Hepatocyte (in vitro differentiated cells): ENCODE measurements around the gene ZNF669. TPM values are rescaled to one million over a fixed set of nuclear protein-coding genes. Genes with fewer than 3 reads are reported as not detected.
"Not testable (repeated sequence)": the region's sequence is repeated elsewhere in the genome, so short reads cannot be mapped to it uniquely, and the experiment has no call there.

Source experiments
- DNase-seq: peaks from one replicate; pipeline ENCODE4 v3.0.0-alpha.2; 2016; ENCODE audit warnings: low spot score
- H2AFZ ChIP-seq: fragments of 200-600 bp; sonication (generic); 2 replicates; pipeline ENCODE4 v1.6.0; 2016; ENCODE audit warnings: antibody characterized with exemption, mild to moderate bottlenecking
- H3K27ac ChIP-seq: fragments of 200-600 bp; sonication (generic); 2 replicates; pipeline ENCODE4 v1.5.1; 2016; ENCODE audit warnings: mild to moderate bottlenecking
- H3K27me3 ChIP-seq: fragments of 200-600 bp; sonication (generic); 2 replicates; pipeline ENCODE4 v1.6.1; 2016
- H3K36me3 ChIP-seq: fragments of 200-600 bp; sonication (generic); replicated peaks from 2 replicates; pipeline ENCODE4 v1.5.1; 2016; ENCODE audit warnings: low read depth; ENCODE audit not compliant: insufficient read depth
- H3K4me1 ChIP-seq: fragments of 200-600 bp; sonication (generic); 2 replicates; pipeline ENCODE4 v1.5.1; 2016; ENCODE audit warnings: mild to moderate bottlenecking, moderate library complexity; ENCODE audit not compliant: insufficient read depth
- H3K4me2 ChIP-seq: fragments of 200-600 bp; sonication (generic); 2 replicates; pipeline ENCODE4 v1.6.0; 2016
- H3K4me3 ChIP-seq: fragments of 200-600 bp; sonication (generic); 2 replicates; pipeline ENCODE4 v1.5.1; 2016; ENCODE audit warnings: mild to moderate bottlenecking
- H3K79me2 ChIP-seq: fragments of 200-600 bp; sonication (generic); 2 replicates; pipeline ENCODE4 v1.6.0; 2017; ENCODE audit warnings: mild to moderate bottlenecking
- H3K9me2 ChIP-seq: fragments of 200-600 bp; sonication (generic); replicated peaks from 2 replicates; pipeline ENCODE4 v1.6.0; 2017; ENCODE audit warnings: mild to moderate bottlenecking; ENCODE audit not compliant: insufficient read depth
- H3K9me3 ChIP-seq: fragments of 200-600 bp; sonication (generic); 2 replicates; pipeline ENCODE4 v1.5.1; 2016; ENCODE audit warnings: low read depth, mild to moderate bottlenecking
- H4K20me1 ChIP-seq: fragments of 200-600 bp; sonication (generic); 2 replicates; pipeline ENCODE4 v1.6.0; 2016; ENCODE audit warnings: mild to moderate bottlenecking; ENCODE audit not compliant: insufficient read depth, poor library complexity, severe bottlenecking
- EZH2 ChIP-seq: fragments of 200-600 bp; sonication (generic); IDR thresholded peaks from 2 replicates; pipeline ENCODE4 v1.6.1; 2016; ENCODE audit warnings: antibody characterized with exemption, mild to moderate bottlenecking, borderline replicate concordance
- EZH2phosphoT487 ChIP-seq: fragments of 200-600 bp; sonication (generic); IDR thresholded peaks from one replicate; pipeline ENCODE4 v1.6.1; 2018; ENCODE audit warnings: antibody characterized with exemption, mild to moderate bottlenecking, low read depth, moderate library complexity; ENCODE audit not compliant: unreplicated experiment, severe bottlenecking
- WGBS: methylation state at CpG from one replicate; pipeline ENCODE4 v1.1.6; 2016; ENCODE audit warnings: low lambda C conversion rate; ENCODE audit errors: missing lambda C conversion rate; 5-methylcytosine and 5-hydroxymethylcytosine counted together
- polyA plus RNA-seq: library from polyadenylated mRNA; unstranded; fragments of >200 nt; fragmentation: Nextera tagmentation; extraction: Ambion mirVana; gene quantifications from 2 replicates; pipeline ENCODE4 v1.2.1, GENCODE V29; 2016
- total RNA-seq: library from RNA; depleted of rRNA; stranded (reverse); fragments of >200 nt; gene quantifications from 2 replicates; pipeline ENCODE4 v1.2.3, GENCODE V29; 2014
- TF ChIP-seq, protein P1 (sequence below): fragments of 200-600 bp; sonication (generic); IDR thresholded peaks from 2 replicates; pipeline ENCODE4 v1.5.1; 2016; ENCODE audit warnings: antibody characterized with exemption, mild to moderate bottlenecking; ENCODE audit not compliant: poor library complexity

The ZNF669 gene
- total RNA-seq (10.6 and 11.9 TPM in 2 replicates), polyA plus RNA-seq (6.0 and 6.9 TPM in 2 replicates)

DNA sequence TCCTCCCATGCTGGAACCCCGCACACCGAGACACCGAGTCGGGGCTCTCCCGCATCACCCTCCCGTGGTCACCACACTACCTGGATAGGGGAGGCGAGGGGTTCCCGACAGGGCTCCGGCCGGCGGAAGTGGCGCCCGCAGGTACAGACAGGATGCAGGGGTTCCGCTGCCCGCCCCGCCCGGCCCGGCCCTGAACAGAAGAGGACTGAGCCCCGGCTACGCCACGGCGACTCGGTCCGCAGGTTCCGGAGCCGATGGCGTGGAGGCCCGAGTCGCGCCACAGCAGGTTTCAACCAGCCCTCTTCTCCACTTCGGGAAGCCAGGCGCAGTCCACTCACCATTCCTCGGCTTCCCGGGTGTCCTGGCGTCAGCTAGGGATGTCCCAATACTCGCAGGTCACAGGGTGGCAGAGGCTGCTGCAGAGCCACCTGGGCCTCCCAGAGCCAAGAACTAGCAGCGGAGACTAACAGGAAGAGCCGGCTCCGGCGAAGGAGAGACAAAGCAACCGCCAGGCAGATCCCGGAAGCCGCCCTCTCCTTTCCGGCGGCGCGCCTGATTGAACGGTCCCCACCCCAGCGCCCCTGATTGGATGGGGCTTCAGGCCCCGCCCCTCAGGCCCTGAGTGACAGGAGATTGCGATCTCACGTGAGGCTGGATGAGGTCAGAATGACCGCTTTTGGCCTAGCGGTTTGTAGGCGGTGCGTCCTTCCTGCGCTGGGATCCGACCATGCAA, at the start of gene ZNF669:
Gene ZNF669 (minus strand): TSS at position 498 of the 733 bp plus-strand sequence. CDS start 157 bp downstream, at position 341.
- DNase-seq, result peak; percentile 99

DNA sequence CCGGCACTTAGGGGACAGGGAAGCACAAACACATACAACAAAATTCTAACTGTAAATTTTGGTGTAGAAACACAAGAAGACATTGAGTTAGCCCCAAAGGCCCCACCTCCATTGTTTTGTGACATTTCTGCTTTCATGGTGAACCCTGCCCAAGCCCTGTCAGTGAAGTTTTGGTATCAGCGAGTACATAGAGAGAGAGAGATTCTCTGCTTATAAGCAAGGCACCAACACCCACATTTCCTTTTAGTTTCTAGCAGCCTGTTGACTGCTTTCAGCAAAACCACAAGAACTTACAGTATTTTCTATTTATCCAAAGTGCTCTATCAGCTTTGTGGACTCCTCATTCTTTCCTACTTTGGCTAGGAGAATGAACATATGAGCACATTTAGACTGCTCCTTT, 43.6 kb upstream of the ZNF669 start:
- TF ChIP-seq EZH2phosphoT487 (no peak), EZH2 (no peak)
- TF ChIP-seq, protein P1, sequence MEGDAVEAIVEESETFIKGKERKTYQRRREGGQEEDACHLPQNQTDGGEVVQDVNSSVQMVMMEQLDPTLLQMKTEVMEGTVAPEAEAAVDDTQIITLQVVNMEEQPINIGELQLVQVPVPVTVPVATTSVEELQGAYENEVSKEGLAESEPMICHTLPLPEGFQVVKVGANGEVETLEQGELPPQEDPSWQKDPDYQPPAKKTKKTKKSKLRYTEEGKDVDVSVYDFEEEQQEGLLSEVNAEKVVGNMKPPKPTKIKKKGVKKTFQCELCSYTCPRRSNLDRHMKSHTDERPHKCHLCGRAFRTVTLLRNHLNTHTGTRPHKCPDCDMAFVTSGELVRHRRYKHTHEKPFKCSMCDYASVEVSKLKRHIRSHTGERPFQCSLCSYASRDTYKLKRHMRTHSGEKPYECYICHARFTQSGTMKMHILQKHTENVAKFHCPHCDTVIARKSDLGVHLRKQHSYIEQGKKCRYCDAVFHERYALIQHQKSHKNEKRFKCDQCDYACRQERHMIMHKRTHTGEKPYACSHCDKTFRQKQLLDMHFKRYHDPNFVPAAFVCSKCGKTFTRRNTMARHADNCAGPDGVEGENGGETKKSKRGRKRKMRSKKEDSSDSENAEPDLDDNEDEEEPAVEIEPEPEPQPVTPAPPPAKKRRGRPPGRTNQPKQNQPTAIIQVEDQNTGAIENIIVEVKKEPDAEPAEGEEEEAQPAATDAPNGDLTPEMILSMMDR, result no peak
- Histone ChIP-seq H3K9me2 (no peaks in the 10 kb centered on the region), H3K4me2 (no peak overlapping the region), H3K9me3 (peaks cover 47% of the 10 kb centered on the region), H4K20me1 (no peaks in the 10 kb centered on the region), H3K79me2 (peaks cover 16% of the 10 kb centered on the region), H3K36me3 (peaks cover 13% of the 10 kb centered on the region), H3K4me1 (no peaks in the 10 kb centered on the region), H3K27me3 (no peaks in the 10 kb centered on the region), H3K4me3 (no peak overlapping the region), H2AFZ (no peak overlapping the region), H3K27ac (no peak overlapping the region)
- 98% methylated on average over 2 of the region's 2 CpGs for WGBS
- no peak for DNase-seq

More for the DNA sequence above, at the start of gene ZNF669:
- Histone ChIP-seq H3K9me2 (no peaks in the 10 kb centered on the region), H3K27ac (peak within 1 kb of the TSS; percentile 94), H2AFZ (peak within 1 kb of the TSS; percentile 58), H3K9me3 (peaks cover 25% of the 10 kb centered on the region), H3K4me2 (peak within 1 kb of the TSS; percentile 90), H3K79me2 (peaks cover 30% of the 10 kb centered on the region), H3K27me3 (no peaks in the 10 kb centered on the region), H4K20me1 (no peaks in the 10 kb centered on the region), H3K4me1 (no peaks in the 10 kb centered on the region), H3K36me3 (peaks cover 14% of the 10 kb centered on the region), H3K4me3 (peak within 1 kb of the TSS; percentile 40)
- TF ChIP-seq, protein P1, result no peak
- TF ChIP-seq EZH2, result no peak
- TF ChIP-seq EZH2phosphoT487, result no peak
- WGBS, result 2% methylated on average over 54 of the region's 58 CpGs

DNA sequence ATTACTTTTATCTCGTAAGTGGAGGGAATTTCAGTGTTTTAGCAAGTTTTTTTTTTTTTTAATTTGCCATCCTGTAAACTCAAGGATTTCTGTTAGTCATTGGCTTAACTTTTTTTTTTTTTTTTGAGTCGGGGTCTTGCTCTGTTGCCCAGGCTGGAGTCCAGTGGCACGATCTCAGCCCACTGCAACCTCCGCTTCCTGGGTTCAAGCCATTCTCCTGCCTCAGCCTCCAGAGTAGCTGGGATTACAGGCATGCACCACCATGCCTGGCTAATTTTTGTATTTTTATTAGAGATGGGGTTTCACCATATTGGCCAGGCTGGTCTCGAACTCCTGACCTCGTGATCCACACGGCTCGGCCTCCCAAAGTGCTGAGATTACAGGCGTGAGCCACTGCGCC, 43.0 kb upstream of the ZNF669 start:
- H2AFZ ChIP-seq, H3K4me3 ChIP-seq, H3K4me2 ChIP-seq, H3K4me1 ChIP-seq, H3K9me2 ChIP-seq, H3K27ac ChIP-seq, H4K20me1 ChIP-seq, H3K27me3 ChIP-seq, H3K36me3 ChIP-seq, DNase-seq: not testable (repeated sequence)
- WGBS, result 99% methylated on average over 10 of the region's 10 CpGs
- H3K79me2 ChIP-seq, result peaks cover 16% of the 10 kb centered on the region
- peaks cover 43% of the 10 kb centered on the region for H3K9me3 ChIP-seq

DNA sequence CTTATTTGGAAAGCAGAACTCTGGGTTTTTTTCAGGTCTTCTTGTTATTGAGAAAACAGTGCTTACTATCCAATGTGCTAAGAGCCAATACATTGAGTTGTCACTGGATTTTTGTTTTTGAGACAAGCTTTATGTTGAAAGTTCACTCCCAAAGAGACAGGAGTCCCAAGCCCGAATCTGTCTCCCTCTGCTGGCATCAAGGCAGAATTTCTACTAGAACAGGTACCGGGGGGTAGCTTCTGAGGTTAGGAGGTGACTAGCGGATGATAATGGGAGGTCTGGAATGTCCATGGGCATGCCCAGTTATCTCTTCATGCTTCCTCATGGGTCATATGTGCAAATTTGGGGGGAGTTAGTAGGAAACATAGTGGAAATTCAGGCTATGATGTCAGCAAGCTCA, 42.5 kb upstream of the ZNF669 start:
- Histone ChIP-seq H4K20me1 (no peaks in the 10 kb centered on the region), H3K9me3 (peaks cover 42% of the 10 kb centered on the region), H3K4me3 (no peak overlapping the region), H2AFZ (no peak overlapping the region), H3K27ac (no peak overlapping the region), H3K4me1 (no peaks in the 10 kb centered on the region), H3K36me3 (peaks cover 10% of the 10 kb centered on the region), H3K9me2 (no peaks in the 10 kb centered on the region), H3K27me3 (no peaks in the 10 kb centered on the region), H3K4me2 (no peak overlapping the region), H3K79me2 (peaks cover 16% of the 10 kb centered on the region)
- no peak for DNase-seq
- 97% methylated on average over 3 of the region's 3 CpGs for WGBS
- TF ChIP-seq EZH2phosphoT487, result no peak
- no peak for TF ChIP-seq EZH2
- TF ChIP-seq, protein P1, result no peak
